Measurements from ENCODE around the gene RAPGEF4.

The RAPGEF4 gene

GRCh38 chr2:172869861-172870260, 134.2 kb downstream of the RAPGEF4 start:
- no peak for DNase-seq (ENCODE audit: extremely low read depth, low read depth)
- H3K4me3 ChIP-seq (replicated peaks; ENCODE audit: low read depth, low read length) = no peak overlapping the region
- TF ChIP-seq, protein P1, sequence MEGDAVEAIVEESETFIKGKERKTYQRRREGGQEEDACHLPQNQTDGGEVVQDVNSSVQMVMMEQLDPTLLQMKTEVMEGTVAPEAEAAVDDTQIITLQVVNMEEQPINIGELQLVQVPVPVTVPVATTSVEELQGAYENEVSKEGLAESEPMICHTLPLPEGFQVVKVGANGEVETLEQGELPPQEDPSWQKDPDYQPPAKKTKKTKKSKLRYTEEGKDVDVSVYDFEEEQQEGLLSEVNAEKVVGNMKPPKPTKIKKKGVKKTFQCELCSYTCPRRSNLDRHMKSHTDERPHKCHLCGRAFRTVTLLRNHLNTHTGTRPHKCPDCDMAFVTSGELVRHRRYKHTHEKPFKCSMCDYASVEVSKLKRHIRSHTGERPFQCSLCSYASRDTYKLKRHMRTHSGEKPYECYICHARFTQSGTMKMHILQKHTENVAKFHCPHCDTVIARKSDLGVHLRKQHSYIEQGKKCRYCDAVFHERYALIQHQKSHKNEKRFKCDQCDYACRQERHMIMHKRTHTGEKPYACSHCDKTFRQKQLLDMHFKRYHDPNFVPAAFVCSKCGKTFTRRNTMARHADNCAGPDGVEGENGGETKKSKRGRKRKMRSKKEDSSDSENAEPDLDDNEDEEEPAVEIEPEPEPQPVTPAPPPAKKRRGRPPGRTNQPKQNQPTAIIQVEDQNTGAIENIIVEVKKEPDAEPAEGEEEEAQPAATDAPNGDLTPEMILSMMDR (IDR thresholded peaks at IDR 0.05; ENCODE audit: low read depth, low read length, missing control alignments) = no peak

- no peak for DNase-seq (ENCODE audit: extremely low read depth, low read depth)
- TF ChIP-seq, protein P1 (IDR thresholded peaks at IDR 0.05; ENCODE audit: low read depth, low read length, missing control alignments) = no peak
- no peak overlapping the region for H3K4me3 ChIP-seq (replicated peaks; ENCODE audit: low read depth, low read length)
Measured at GRCh38 chr2:172870396-172870795, 134.8 kb downstream of the RAPGEF4 start.

DNA sequence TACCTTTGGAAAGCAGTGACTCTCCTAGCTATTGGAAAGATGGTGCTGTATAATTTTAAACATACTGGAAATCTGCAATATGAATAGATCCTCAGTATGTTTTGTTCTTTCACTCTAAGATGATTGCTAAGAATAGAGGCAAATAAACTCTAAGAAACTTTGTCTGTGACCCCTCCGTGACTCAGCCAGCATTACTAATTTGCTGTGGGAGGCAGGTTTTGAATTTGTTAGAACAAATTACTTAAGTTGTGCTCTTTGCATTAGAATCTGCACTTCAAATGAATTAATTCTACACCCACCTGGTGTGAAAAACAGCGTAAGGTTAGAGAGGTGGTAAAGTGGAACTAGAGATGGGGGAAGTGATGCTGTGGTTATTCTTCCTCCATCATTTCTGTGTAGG, 142.2 kb downstream of the RAPGEF4 start:
- no peak overlapping the region for H3K4me3 ChIP-seq (replicated peaks; ENCODE audit: low read depth, low read length)
- TF ChIP-seq, protein P1 (IDR thresholded peaks at IDR 0.05; ENCODE audit: low read depth, low read length, missing control alignments) = no peak
- no peak for DNase-seq (ENCODE audit: extremely low read depth, low read depth)

GRCh38 chr2:172878260-172878659, 142.6 kb downstream of the RAPGEF4 start:
- TF ChIP-seq, protein P1 (IDR thresholded peaks at IDR 0.05; ENCODE audit: low read depth, low read length, missing control alignments) = no peak
- H3K4me3 ChIP-seq (replicated peaks; ENCODE audit: low read depth, low read length) = no peak overlapping the region
- no peak for DNase-seq (ENCODE audit: extremely low read depth, low read depth)

GRCh38 chr2:172884336-172884735, 148.7 kb downstream of the RAPGEF4 start:
- TF ChIP-seq, protein P1 (IDR thresholded peaks at IDR 0.05; ENCODE audit: low read depth, low read length, missing control alignments) = no peak
- no peak for DNase-seq (ENCODE audit: extremely low read depth, low read depth)

DNA sequence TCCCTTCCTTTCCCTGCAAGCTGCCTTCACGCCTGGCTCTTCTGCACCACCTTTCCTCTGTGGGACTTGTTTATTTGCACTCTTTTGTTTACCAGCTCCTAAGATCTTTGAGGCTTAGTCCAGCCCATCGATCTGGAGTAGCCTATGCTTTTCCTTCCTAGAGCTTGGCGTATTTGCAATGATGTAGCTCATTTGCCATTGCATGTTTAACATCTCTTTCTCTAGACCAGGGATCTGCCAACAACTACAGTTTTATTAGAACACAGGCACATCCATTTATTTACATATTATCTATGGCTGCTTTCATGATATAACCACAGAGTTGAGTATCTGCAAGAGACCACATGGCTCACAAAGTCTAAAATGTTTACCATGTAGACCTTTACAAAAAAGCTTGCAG, 150.4 kb downstream of the RAPGEF4 start:
- no peak overlapping the region for H3K4me3 ChIP-seq (replicated peaks; ENCODE audit: low read depth, low read length)
- DNase-seq (ENCODE audit: extremely low read depth, low read depth) = no peak
- TF ChIP-seq, protein P1 (IDR thresholded peaks at IDR 0.05; ENCODE audit: low read depth, low read length, missing control alignments) = no peak

More at GRCh38 chr2:172884336-172884735, 148.7 kb downstream of the RAPGEF4 start:
- no peak overlapping the region for H3K4me3 ChIP-seq (replicated peaks; ENCODE audit: low read depth, low read length)

GRCh38 chr2:172887280-172887679, 151.6 kb downstream of the RAPGEF4 start:
- TF ChIP-seq, protein P1 (IDR thresholded peaks at IDR 0.05; ENCODE audit: low read depth, low read length, missing control alignments) = no peak
- DNase-seq (ENCODE audit: extremely low read depth, low read depth) = no peak
- H3K4me3 ChIP-seq (replicated peaks; ENCODE audit: low read depth, low read length) = no peak overlapping the region

Data from HFF-Myc (cell line).